H1 (cell line): ENCODE results near the gene PLCB1. TPM values are rescaled to one million over a fixed set of nuclear protein-coding genes. Genes with fewer than 3 reads are reported as not detected.

Experiments
- CTCF ChIA-PET: fragments of 300-600 bp; sonication (Branson Sonifier 250); formaldehyde crosslinking; loops from one replicate; lab custom pipeline; 2021; ENCODE audit not compliant: partially characterized antibody; lab: Charles Lee
- POLR2A ChIA-PET: fragments of 300-600 bp; sonication (Branson Sonifier 250); formaldehyde crosslinking; loops from one replicate; lab custom pipeline; 2021; ENCODE audit warnings: inconsistent platforms; ENCODE audit not compliant: partially characterized antibody; lab: Charles Lee
- DNase-seq, 2 experiments: peaks; one replicate each; pipeline versions ENCODE4 v3.0.0 to v3.0.0-alpha.2; 2010 to 2022; ENCODE audit warnings: low spot score in 2 of 2, low read depth in 1 of 2, mixed read lengths in 1 of 2
- FAIRE-seq: peaks from 2 replicates; lab custom pipeline; 2011; peaks lifted over from hg19 to GRCh38; lab: Jason Lieb, UNC
- H2AFZ ChIP-seq: 2 replicates; pipeline ENCODE4 v1.8.1; 2012; ENCODE audit warnings: low read length, inconsistent platforms
- H2AK5ac ChIP-seq: 2 replicates; pipeline ENCODE4 v1.6.1; 2013; ENCODE audit warnings: low read depth, low read length
- H2BK120ac ChIP-seq: replicated peaks from 2 replicates; pipeline ENCODE3; 2013; ENCODE audit warnings: low read depth, low read length, inconsistent platforms
- H2BK12ac ChIP-seq: 2 replicates; pipeline ENCODE4 v1.6.1; 2013; ENCODE audit warnings: low read depth, low read length
- H2BK15ac ChIP-seq: 2 replicates; pipeline ENCODE4 v1.6.1; 2013; ENCODE audit warnings: low read length
- H2BK20ac ChIP-seq: 2 replicates; pipeline ENCODE4 v1.6.1; 2013; ENCODE audit warnings: low read length
- H2BK5ac ChIP-seq: 2 replicates; pipeline ENCODE4 v1.6.1; 2013; ENCODE audit warnings: low read depth, low read length
- H3K14ac ChIP-seq: 2 replicates; pipeline ENCODE4 v1.6.1; 2013; ENCODE audit warnings: inconsistent platforms; ENCODE audit not compliant: insufficient read length
- H3K18ac ChIP-seq: 2 replicates; pipeline ENCODE4 v1.6.1; 2013; ENCODE audit warnings: low read length; ENCODE audit errors: extremely low read depth
- H3K23ac ChIP-seq: 2 replicates; pipeline ENCODE4 v1.6.1; 2013; ENCODE audit warnings: inconsistent platforms; ENCODE audit not compliant: insufficient read length
- H3K23me2 ChIP-seq: 2 replicates; pipeline ENCODE4 v1.6.1; 2013; ENCODE audit warnings: low read depth, low read length
- H3K27ac ChIP-seq: 2 replicates; pipeline ENCODE4 v1.6.1; 2011; ENCODE audit warnings: low read depth, low read length, inconsistent platforms
- H3K27me3 ChIP-seq, 4 experiments: replicated peaks in 1 of 4; 1 replicate in 1 of 4; 2 replicates in 3 of 4; pipeline versions ENCODE4 v1.6.1 to v1.8.1; 2011 to 2013; ENCODE audit warnings: low read length in 3 of 4, mild to moderate bottlenecking in 3 of 4, inconsistent platforms in 2 of 4, mixed read lengths in 2 of 4, moderate library complexity in 1 of 4; ENCODE audit not compliant: control insufficient read depth in 3 of 4, insufficient read depth in 3 of 4; ENCODE audit errors: extremely low read depth in 1 of 4
- H3K36me3 ChIP-seq, 4 experiments: 2 replicates each; pipeline versions ENCODE4 v1.6.1 to v1.8.1; 2011 to 2013; ENCODE audit warnings: mild to moderate bottlenecking in 4 of 4, low read length in 3 of 4, moderate library complexity in 2 of 4, control low read depth in 1 of 4, inconsistent platforms in 1 of 4; ENCODE audit not compliant: insufficient read depth in 4 of 4, control insufficient read depth in 2 of 4
- H3K4ac ChIP-seq: replicated peaks from 2 replicates; pipeline ENCODE3; 2013; ENCODE audit warnings: low read length, low read depth, mixed read lengths, inconsistent platforms; ENCODE audit not compliant: insufficient read length
- H3K4me1 ChIP-seq, 4 experiments: replicated peaks in 1 of 4; 1 replicate in 1 of 4; 2 replicates in 3 of 4; pipeline versions ENCODE4 v1.6.1 to v1.8.1; 2011 to 2013; ENCODE audit warnings: low read length in 3 of 4, inconsistent platforms in 2 of 4, mixed read lengths in 1 of 4; ENCODE audit not compliant: insufficient read depth in 4 of 4, control insufficient read depth in 3 of 4
- H3K4me2 ChIP-seq, 2 experiments: 2 replicates each; pipeline versions ENCODE4 v1.6.1 to v1.8.1; 2011 to 2013; ENCODE audit warnings: low read depth in 2 of 2, low read length in 2 of 2, control low read depth in 1 of 2, inconsistent platforms in 1 of 2, mild to moderate bottlenecking in 1 of 2; ENCODE audit not compliant: insufficient read depth in 1 of 2
- H3K4me3 ChIP-seq, 4 experiments: fragments of 200-600, 300-600 bp in 1 of 4; sonication (generic), shearing (Covaris generic), sonication (Bioruptor Twin) in 1 of 4; 2 replicates each; pipeline versions ENCODE4 v1.5.1 to v1.8.1; 2011 to 2016; ENCODE audit warnings: low read length in 4 of 4, low read depth in 3 of 4, control low read depth in 2 of 4, inconsistent platforms in 2 of 4, mild to moderate bottlenecking in 2 of 4, mixed read lengths in 1 of 4, moderate library complexity in 1 of 4; ENCODE audit not compliant: insufficient read depth in 2 of 4; ENCODE audit errors: extremely low read depth in 1 of 4
- H3K56ac ChIP-seq: replicated peaks from 2 replicates; pipeline ENCODE3; 2013; ENCODE audit warnings: low read depth, mild to moderate bottlenecking, mixed read lengths, low read length, inconsistent platforms; ENCODE audit not compliant: insufficient read length
- H3K79me1 ChIP-seq: 2 replicates; pipeline ENCODE4 v1.6.1; 2013; ENCODE audit warnings: low read depth, low read length, control low read depth
- H3K79me2 ChIP-seq, 2 experiments: 2 replicates each; pipeline versions ENCODE4 v1.6.1 to v1.8.1; 2012 to 2013; ENCODE audit warnings: low read length in 2 of 2, mild to moderate bottlenecking in 2 of 2, inconsistent platforms in 1 of 2; ENCODE audit not compliant: insufficient read depth in 2 of 2, control insufficient read depth in 1 of 2
- H3K9ac ChIP-seq, 4 experiments: replicated peaks in 1 of 4; 1 replicate in 1 of 4; 2 replicates in 3 of 4; pipeline versions ENCODE4 v1.6.1 to v1.8.1; 2011 to 2013; ENCODE audit warnings: low read depth in 3 of 4, low read length in 3 of 4, control low read depth in 2 of 4, mild to moderate bottlenecking in 2 of 4, moderate library complexity in 2 of 4, inconsistent platforms in 1 of 4; ENCODE audit errors: extremely low read depth in 1 of 4
- H3K9me3 ChIP-seq, 2 experiments: 2 replicates each; pipeline versions ENCODE4 v1.6.1 to v1.8.1; 2012 to 2013; ENCODE audit warnings: mild to moderate bottlenecking in 2 of 2, moderate library complexity in 2 of 2, control low read depth in 1 of 2, inconsistent platforms in 1 of 2, low read depth in 1 of 2, low read length in 1 of 2, mixed read lengths in 1 of 2; ENCODE audit not compliant: insufficient read depth in 2 of 2
- H4K20me1 ChIP-seq, 2 experiments: replicated peaks in 1 of 2; 2 replicates each; pipeline versions ENCODE3 to v1.8.1; 2011 to 2013; ENCODE audit warnings: inconsistent platforms in 2 of 2, low read length in 2 of 2, mild to moderate bottlenecking in 1 of 2; ENCODE audit not compliant: insufficient read depth in 2 of 2, control insufficient read depth in 1 of 2
- H4K5ac ChIP-seq: 2 replicates; pipeline ENCODE4 v1.6.1; 2013; ENCODE audit warnings: low read length, low read depth, mixed read lengths, inconsistent platforms; ENCODE audit not compliant: insufficient read length
- H4K8ac ChIP-seq: 2 replicates; pipeline ENCODE4 v1.8.0; 2013; ENCODE audit warnings: mild to moderate bottlenecking, moderate library complexity, low read length, inconsistent platforms; ENCODE audit not compliant: insufficient read depth; ENCODE audit errors: extremely low read depth
- H4K91ac ChIP-seq: replicated peaks from 2 replicates; pipeline ENCODE3; 2013; ENCODE audit warnings: low read length, mixed read lengths, inconsistent platforms; ENCODE audit not compliant: insufficient read length
- CHD2 ChIP-seq: IDR thresholded peaks from 2 replicates; pipeline ENCODE4 v1.6.1; 2012; ENCODE audit warnings: low read length, improper control_type of control experiment
- CREB1 ChIP-seq: IDR thresholded peaks from 2 replicates; pipeline ENCODE4 v1.6.1; 2012; ENCODE audit warnings: inconsistent platforms
- CTBP2 ChIP-seq: IDR thresholded peaks from 2 replicates; pipeline ENCODE4 v1.7.0; 2011; ENCODE audit warnings: borderline replicate concordance, mild to moderate bottlenecking, moderate library complexity, mixed read lengths, low read length; ENCODE audit not compliant: insufficient read depth, insufficient read length
- E2F6 ChIP-seq: IDR thresholded peaks from 2 replicates; pipeline ENCODE4 v1.6.1; 2012; ENCODE audit warnings: inconsistent platforms
- SAP30 ChIP-seq: fragments of 300-600 bp; sonication (generic); IDR thresholded peaks from 2 replicates; pipeline ENCODE4 v1.7.1; 2012; ENCODE audit warnings: low read length, moderate library complexity, mild to moderate bottlenecking, inconsistent platforms; ENCODE audit not compliant: insufficient read depth, insufficient replicate concordance
- SIRT6 ChIP-seq: IDR thresholded peaks from one replicate; pipeline ENCODE4 v1.7.1; 2012; ENCODE audit warnings: low read length, inconsistent platforms
- WGBS, 2 experiments: shearing (Covaris generic) in 1 of 2; methylation state at CpG; one replicate each; pipeline versions ENCODE4 v1.1.6 to v1.1.7; 2013 to 2015; ENCODE audit warnings: low lambda C conversion rate in 2 of 2, mixed read lengths in 2 of 2, inconsistent platforms in 1 of 2, low coverage in 1 of 2, missing lambda C conversion rate in 1 of 2; ENCODE audit not compliant: insufficient replicate concordance in 2 of 2, insufficient coverage in 1 of 2, insufficient read length in 1 of 2; ENCODE audit errors: extremely low coverage in 1 of 2, missing lambda C conversion rate in 1 of 2; 5-methylcytosine and 5-hydroxymethylcytosine counted together
- polyA plus RNA-seq, 7 experiments: library from polyadenylated mRNA; depleted of rRNA in 3 of 7; stranded (reverse) in 5 of 7; unstranded in 2 of 7; fragments of >200 nt in 5 of 7; fragments of 200-250 nt in 2 of 7; gene quantifications; 1 replicate in 5 of 7; 2 replicates in 1 of 7; 4 replicates in 1 of 7; pipeline versions ENCODE4 v1.2.1 to v1.2.3, GENCODE V29; 2011 to 2013; ENCODE audit warnings: missing spikeins in 2 of 7, mixed read lengths in 2 of 7
- total RNA-seq: library from RNA; stranded (reverse); fragmentation: NEBNext Ultra II Directional; extraction: Animal tissue kit (Norgen Biotek cat#: 25700); gene quantifications from 2 replicates; pipeline ENCODE4 v1.2.1, GENCODE V29; 2021

Gene PLCB1
- total and polyA plus RNA-seq, 2 of the 8 experiments (the other 6 are each of a cell fraction or from before 2014, with no cell fraction given): 2.6 to 9.1 TPM

- Histone ChIP-seq H3K18ac (no peak overlapping the region), H3K4ac (no peak overlapping the region), H3K9ac (no peak overlapping the region), H2BK15ac (no peak overlapping the region), H3K14ac (no peak overlapping the region), H2BK12ac (no peak overlapping the region), H3K79me2 (no peaks in the 10 kb centered on the region), H3K36me3 (no peaks in the 10 kb centered on the region), H2AK5ac (no peak overlapping the region), H3K4me1 (no peaks in the 10 kb centered on the region), H3K27me3 (no peaks in the 10 kb centered on the region), H3K4me2 (no peak overlapping the region), H3K27ac (no peak overlapping the region), H2BK20ac (no peak overlapping the region), H4K8ac (no peak overlapping the region), H2AFZ (no peak overlapping the region), H4K5ac (no peak overlapping the region), H2BK120ac (no peak overlapping the region), H3K23ac (no peak overlapping the region), H3K23me2 (no peaks in the 10 kb centered on the region), H3K4me3 (no peak overlapping the region), H3K56ac (no peak overlapping the region), H3K79me1 (no peaks in the 10 kb centered on the region; the same call in none of the 2 replicates), H3K9me3 (peaks cover 0 to 3% of the 10 kb centered on the region in 2 experiments; a peak in 1 of 4 replicates), H4K20me1 (no peaks in the 10 kb centered on the region), H2BK5ac (no peak overlapping the region), H4K91ac (no peak overlapping the region)
- DNase-seq (no peak), FAIRE-seq (no peak)
- WGBS, 2 experiments: 94% methylated on average over 2 of the region's 2 CpGs; no CpG with 5 or more reads in 1 of the 2 experiments
- CTCF ChIA-PET: interaction anchor here (1.2 kb wide), 1 partner anchor 85 kb away, joined by 3 read pairs; no protein-coding TSS in a partner anchor
- no peak for TF ChIP-seq CHD2
- TF ChIP-seq CTBP2: no peak
- TF ChIP-seq E2F6: no peak
- no peak for TF ChIP-seq SAP30
- TF ChIP-seq SIRT6: no peak
- TF ChIP-seq CREB1: no peak
- POLR2A ChIA-PET: interaction anchor here (1.2 kb wide), 1 partner anchor 13 kb away, joined by 3 read pairs; no protein-coding TSS in a partner anchor
Observed at GRCh38 chr20:8635837-8636236, 503.8 kb downstream of the PLCB1 start.
